Common myeloid progenitor, CD34-positive (primary cell): ENCODE data around the gene BANP.
"Not testable (repeated sequence)": the region's sequence is repeated elsewhere in the genome, so short reads cannot be mapped to it uniquely, and the experiment has no call there.

Experiments
- CTCF ChIA-PET: fragments of 350-600 bp; sonication (Branson Sonifier 250); formaldehyde crosslinking; loops from one replicate; lab custom pipeline; 2021; ENCODE audit warnings: antibody characterized with exemption; lab: Charles Lee
- POLR2A ChIA-PET: fragments of 350-600 bp; sonication (Branson Sonifier 250); formaldehyde crosslinking; loops from one replicate; lab custom pipeline; 2021; ENCODE audit warnings: antibody characterized with exemption; lab: Charles Lee
- DNase-seq, 3 donors: peaks; one replicate each; pipeline versions ENCODE4 v3.0.0 to v3.0.0-alpha.2; 2013
- H3K27ac ChIP-seq, 2 experiments: 1 replicate in 1 of 2; 2 replicates in 1 of 2; pipeline ENCODE4 v1.7.0; 2013; ENCODE audit warnings: inconsistent platforms in 2 of 2, low read length in 2 of 2, mild to moderate bottlenecking in 2 of 2, low read depth in 1 of 2, moderate library complexity in 1 of 2; ENCODE audit not compliant: severe bottlenecking in 2 of 2, insufficient read depth in 1 of 2, poor library complexity in 1 of 2
- H3K27me3 ChIP-seq, 5 experiments: replicated peaks in 2 of 5; 1 replicate in 3 of 5; 2 replicates in 2 of 5; pipeline versions ENCODE4 v1.6.1 to v1.7.0; 2013; ENCODE audit warnings: low read length in 4 of 5, mild to moderate bottlenecking in 2 of 5, moderate library complexity in 2 of 5, inconsistent platforms in 1 of 5; ENCODE audit not compliant: insufficient read depth in 5 of 5, control insufficient read depth in 4 of 5
- H3K36me3 ChIP-seq, 4 experiments: 1 replicate in 2 of 4; 2 replicates in 2 of 4; pipeline versions ENCODE4 v1.6.1 to v1.7.0; 2013; ENCODE audit warnings: low read length in 3 of 4, control low read depth in 1 of 4, mild to moderate bottlenecking in 1 of 4; ENCODE audit not compliant: control insufficient read depth in 4 of 4, insufficient read depth in 4 of 4
- H3K4me1 ChIP-seq, 4 experiments: 1 replicate in 3 of 4; 2 replicates in 1 of 4; pipeline versions ENCODE4 v1.6.1 to v1.7.1; 2013; ENCODE audit warnings: low read length in 3 of 4, mild to moderate bottlenecking in 3 of 4, control low read depth in 1 of 4, inconsistent platforms in 1 of 4, moderate library complexity in 1 of 4; ENCODE audit not compliant: control insufficient read depth in 4 of 4, insufficient read depth in 4 of 4; ENCODE audit errors: control extremely low read depth in 1 of 4
- H3K4me3 ChIP-seq, 7 experiments: 1 replicate in 4 of 7; 2 replicates in 3 of 7; pipeline versions ENCODE4 v1.5.1 to v1.7.0; 2013; ENCODE audit warnings: mild to moderate bottlenecking in 7 of 7, low read length in 6 of 7, moderate library complexity in 6 of 7, inconsistent platforms in 2 of 7, low read depth in 2 of 7, control low read depth in 1 of 7; ENCODE audit not compliant: insufficient read depth in 4 of 7, control insufficient read depth in 1 of 7; ENCODE audit errors: extremely low read depth in 1 of 7
- H3K9me3 ChIP-seq, 5 experiments: 1 replicate in 4 of 5; 2 replicates in 1 of 5; pipeline versions ENCODE4 v1.6.1 to v1.7.1; 2013; ENCODE audit warnings: low read length in 4 of 5, mild to moderate bottlenecking in 2 of 5, inconsistent platforms in 1 of 5, low read depth in 1 of 5, moderate library complexity in 1 of 5; ENCODE audit not compliant: control insufficient read depth in 4 of 5, insufficient read depth in 2 of 5; ENCODE audit errors: control extremely low read depth in 1 of 5
- WGBS: methylation state at CpG from one replicate; pipeline ENCODE4 v1.1.5; 2013; ENCODE audit not compliant: insufficient coverage; 5-methylcytosine and 5-hydroxymethylcytosine counted together

The BANP gene

DNA sequence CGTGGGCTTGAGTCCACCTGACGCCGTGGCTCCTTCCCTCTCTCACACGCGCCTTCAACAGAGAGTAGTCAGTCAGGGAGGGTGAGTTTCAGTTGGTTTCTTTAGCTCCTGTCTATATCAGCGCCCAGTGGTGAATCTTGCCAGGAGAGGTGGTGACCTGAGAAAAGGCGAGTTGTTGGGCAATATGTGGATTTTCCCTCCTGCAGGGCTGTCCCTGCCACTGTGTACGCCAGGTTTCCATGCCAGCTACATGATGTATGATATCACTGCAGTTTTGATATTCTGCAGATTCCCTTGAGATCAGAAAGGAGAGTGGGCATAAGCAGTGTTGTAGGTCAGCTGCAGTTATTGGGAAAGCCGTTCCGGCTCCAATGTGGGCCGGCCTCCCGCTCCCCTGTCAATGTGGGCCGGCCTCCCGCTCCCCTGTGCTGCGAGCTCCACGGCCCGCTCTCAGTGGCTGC lies 31.4 kb downstream of the BANP start:
- POLR2A ChIA-PET, result no interaction called here
- H3K4me1 ChIP-seq, result no peaks in the 10 kb centered on the region
- WGBS, result 97% methylated on average over 10 of the region's 17 CpGs
- no peak overlapping the region for H3K27ac ChIP-seq
- CTCF ChIA-PET, result interaction anchor here (1.1 kb wide), 1 partner anchor 23 kb away, joined by 3 read pairs; no protein-coding TSS in a partner anchor
- no peaks in the 10 kb centered on the region for H3K27me3 ChIP-seq
- DNase-seq, result no peak
- no peaks in the 10 kb centered on the region for H3K9me3 ChIP-seq
- H3K36me3 ChIP-seq, result peaks cover 2 to 39% (median 21%) of the 10 kb centered on the region in 4 experiments
- no peak overlapping the region for H3K4me3 ChIP-seq

DNA sequence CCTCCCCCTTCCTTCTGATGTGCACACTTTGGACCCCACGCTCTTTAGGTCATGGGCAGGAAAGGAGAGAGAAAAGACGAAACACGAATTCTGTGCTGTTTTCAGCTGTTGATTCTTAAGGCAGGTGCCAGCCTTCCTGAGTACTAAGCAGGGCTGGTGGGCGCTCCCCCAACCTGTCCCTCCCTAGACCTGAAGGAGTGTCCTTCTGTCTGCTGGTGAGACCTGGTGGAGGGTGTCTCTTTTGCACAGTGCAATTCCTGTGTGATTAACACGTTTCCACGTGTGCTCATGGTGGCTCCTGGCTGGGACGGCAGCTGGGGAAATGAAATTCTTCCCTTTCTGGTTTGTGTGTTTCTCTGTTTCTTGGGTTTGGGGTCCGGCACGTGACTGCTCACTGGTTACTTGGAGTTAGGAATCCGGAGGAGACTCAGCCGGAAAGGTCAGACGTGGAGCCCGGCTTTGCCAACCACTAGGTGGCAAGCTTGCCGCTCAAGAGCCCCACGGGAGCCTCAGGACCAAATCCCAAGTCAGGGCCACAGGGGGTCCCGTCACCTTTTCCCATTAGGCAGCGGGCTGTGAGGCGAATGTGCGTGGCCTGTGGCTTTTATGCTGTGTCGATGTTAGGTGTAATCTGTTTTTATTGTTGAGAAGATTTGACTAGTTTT lies 32.0 kb downstream of the BANP start:
- H3K9me3 ChIP-seq, DNase-seq, H3K4me3 ChIP-seq, H3K27me3 ChIP-seq, POLR2A ChIA-PET, H3K27ac ChIP-seq, H3K4me1 ChIP-seq: not testable (repeated sequence)
- CTCF ChIA-PET, result interaction anchor here (1.0 to 1.1 kb wide), 2 partner anchors 23 to 545 kb away, joined by 3 read pairs; no protein-coding TSS in a partner anchor
- WGBS, result 100% methylated on average over 4 of the region's 20 CpGs
- H3K36me3 ChIP-seq, result peaks cover 2 to 39% (median 21%) of the 10 kb centered on the region in 4 experiments

DNA sequence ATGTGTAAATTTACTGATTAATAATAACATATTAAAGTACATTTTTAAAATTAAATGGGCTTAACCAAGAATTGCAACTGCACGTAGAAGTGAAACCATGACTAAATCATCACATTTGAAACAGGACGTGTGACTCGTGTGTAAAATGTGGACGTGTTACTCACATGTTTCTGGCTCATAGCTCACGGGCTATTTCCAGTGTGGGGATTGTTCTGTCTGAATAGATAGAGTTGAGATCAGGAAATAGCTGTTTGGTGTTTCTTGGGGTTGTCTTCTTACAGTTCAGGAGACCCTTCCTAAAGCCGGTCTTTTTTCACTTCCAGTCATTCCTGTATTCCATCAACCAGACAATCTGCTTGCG lies 32.5 kb downstream of the BANP start:
- DNase-seq, H3K9me3 ChIP-seq, POLR2A ChIA-PET, H3K4me3 ChIP-seq, H3K27me3 ChIP-seq, H3K27ac ChIP-seq, H3K4me1 ChIP-seq: not testable (repeated sequence)
- CTCF ChIA-PET, result interaction anchor here (1.0 to 1.6 kb wide), 3 partner anchors 20 to 545 kb away, joined by 3 to 5 read pairs (median 4); no protein-coding TSS in a partner anchor
- peaks cover 2 to 36% (median 23%) of the 10 kb centered on the region in 4 experiments for H3K36me3 ChIP-seq
- 80% methylated on average over 1 of the region's 7 CpGs for WGBS

DNA sequence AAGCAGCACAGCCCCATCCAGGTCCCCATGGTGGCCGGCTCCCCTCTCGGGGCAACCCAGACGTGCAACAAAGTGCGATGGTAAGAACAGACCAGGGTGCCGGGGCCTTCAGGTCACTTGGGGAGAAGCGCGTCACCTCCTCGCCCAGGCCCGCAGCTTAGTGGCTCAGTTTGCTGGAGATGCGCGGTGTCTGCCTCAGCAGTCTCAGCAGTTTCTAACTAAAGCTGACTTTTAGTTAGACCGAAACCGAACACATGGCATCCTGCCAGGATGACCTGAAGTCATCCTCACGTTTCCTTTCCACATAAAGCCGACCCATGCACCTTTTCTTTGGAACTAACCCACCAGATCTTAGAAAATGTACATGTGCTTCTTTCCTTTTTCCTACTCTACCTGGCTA lies 32.9 kb downstream of the BANP start:
- WGBS, result 93% methylated on average over 6 of the region's 15 CpGs
- POLR2A ChIA-PET, result not testable (repeated sequence)

DNA sequence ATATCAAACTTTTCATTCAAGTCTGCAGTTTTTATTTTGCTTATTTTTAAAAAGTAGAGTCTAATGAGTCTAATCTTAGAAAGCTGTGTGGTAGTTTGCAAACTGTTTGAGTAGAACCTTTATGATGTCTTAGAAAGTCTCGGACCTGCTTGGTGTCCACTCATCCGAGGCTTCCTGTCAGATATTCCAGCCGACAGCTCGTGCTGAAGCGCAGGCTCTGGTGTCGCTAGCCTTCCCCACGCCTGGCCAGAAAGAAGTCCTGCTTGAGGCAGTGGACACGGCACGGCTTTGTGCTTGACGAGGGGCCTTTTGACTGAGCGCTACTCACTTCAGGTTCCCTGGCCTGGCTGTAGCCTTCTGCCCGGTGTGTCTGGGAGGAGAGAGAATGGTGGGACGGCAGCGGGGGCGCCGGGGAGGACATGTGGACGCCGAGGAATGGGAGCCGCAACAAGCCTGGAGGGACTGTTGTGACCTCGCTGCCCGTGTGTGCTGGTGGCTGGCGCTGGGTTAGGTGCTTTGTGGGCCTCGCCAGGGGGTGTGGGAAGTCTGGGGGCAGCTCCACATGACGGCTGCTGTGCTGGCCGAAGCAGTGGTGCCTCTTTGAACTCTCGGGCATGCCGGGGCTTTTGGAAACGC lies 33.5 kb downstream of the BANP start:
- ChIA-PET CTCF (interaction anchor here (0.9 to 1.6 kb wide), 3 partner anchors 20 to 31 kb away, joined by 4 to 5 read pairs (median 5); no protein-coding TSS in a partner anchor), POLR2A (no interaction called here)
- no peak overlapping the region for H3K4me3 ChIP-seq
- no peaks in the 10 kb centered on the region for H3K9me3 ChIP-seq
- H3K4me1 ChIP-seq, result no peaks in the 10 kb centered on the region
- DNase-seq, result no peak
- H3K27me3 ChIP-seq, result no peaks in the 10 kb centered on the region
- H3K36me3 ChIP-seq, result peaks cover 2 to 32% (median 23%) of the 10 kb centered on the region in 4 experiments
- no peak overlapping the region for H3K27ac ChIP-seq
- WGBS, result 99% methylated on average over 26 of the region's 28 CpGs

More for the DNA sequence above, 32.9 kb downstream of the BANP start:
- H3K36me3 ChIP-seq, result peaks cover 2 to 34% (median 23%) of the 10 kb centered on the region in 4 experiments
- CTCF ChIA-PET, result interaction anchor here (1.0 to 1.6 kb wide), 3 partner anchors 21 to 544 kb away, joined by 3 to 5 read pairs (median 4); no protein-coding TSS in a partner anchor
- H3K9me3 ChIP-seq, DNase-seq, H3K27ac ChIP-seq, H3K27me3 ChIP-seq, H3K4me3 ChIP-seq, H3K4me1 ChIP-seq: not testable (repeated sequence)

DNA sequence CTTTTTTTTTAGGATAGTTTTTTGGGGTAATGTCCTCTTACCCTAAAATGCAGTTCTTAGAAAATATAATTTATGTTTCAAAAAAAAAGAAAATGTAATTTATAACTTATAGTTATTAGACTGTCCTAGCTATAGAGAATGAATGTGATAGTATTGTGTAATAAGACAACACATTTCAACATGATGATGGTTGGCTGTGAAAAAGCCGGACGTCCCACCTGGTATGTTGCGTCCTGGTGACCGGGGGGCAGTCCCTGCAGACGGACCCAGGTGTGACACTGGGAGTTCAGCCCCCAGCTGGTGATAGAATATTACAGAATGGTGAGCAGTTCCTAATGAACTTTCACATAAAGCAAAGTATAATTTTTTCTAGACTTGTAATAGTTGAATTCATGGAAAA lies 34.3 kb downstream of the BANP start:
- ChIA-PET POLR2A (interaction anchor here (1.1 kb wide), 1 partner anchor 21 kb away, joined by 4 read pairs; no protein-coding TSS in a partner anchor), CTCF (interaction anchor here (0.9 to 1.6 kb wide), 3 partner anchors 20 to 31 kb away, joined by 3 to 5 read pairs (median 5); no protein-coding TSS in a partner anchor)
- not testable (repeated sequence) for DNase-seq, H3K9me3 ChIP-seq, H3K27me3 ChIP-seq, H3K27ac ChIP-seq, H3K4me1 ChIP-seq, H3K4me3 ChIP-seq
- WGBS, result no CpG with 5 or more reads among the region's 5 CpGs
- H3K36me3 ChIP-seq, result peaks cover 2 to 32% (median 24%) of the 10 kb centered on the region in 4 experiments
